PC-3 (cell line): ENCODE data around the gene NTN4. TPM values are rescaled to one million over a fixed set of nuclear protein-coding genes. Genes with fewer than 3 reads are reported as not detected.

Source experiments
- ATAC-seq: fragments of 200-7000 bp; cut with Tn5 transposase; 2 replicates; pipeline ENCODE4 v1.9.1; 2020; ENCODE audit warnings: mild to moderate bottlenecking, moderate library complexity
- BruUV-seq: library from RNA; stranded (reverse); fragments of 400-500 nt; replicated peaks from 2 replicates; lab custom pipeline; 2021; lab: Mats Ljungman, UMichigan
- CTCF ChIA-PET: fragments of 300-600 bp; sonication (Branson Sonifier 250); formaldehyde crosslinking; loops from one replicate; lab custom pipeline; 2022; ENCODE audit warnings: antibody characterized with exemption; lab: Charles Lee
- POLR2A ChIA-PET: fragments of 300-600 bp; sonication (Branson Sonifier 250); formaldehyde crosslinking; loops from one replicate; lab custom pipeline; 2022; ENCODE audit warnings: antibody characterized with exemption; ENCODE audit not compliant: unreplicated experiment; lab: Charles Lee
- DNase-seq: peaks from one replicate; pipeline ENCODE4 v3.0.0-alpha.2; 2015
- H2AFZ ChIP-seq: fragments of 300-600 bp; sonication (generic); 2 replicates; pipeline ENCODE4 v1.6.0; 2016; ENCODE audit warnings: antibody characterized with exemption, low read length
- H3F3A ChIP-seq: fragments of 300-600 bp; sonication (generic); one replicate; pipeline ENCODE4 v1.6.0; 2017; ENCODE audit warnings: antibody characterized with exemption, low read length, control low read depth, mild to moderate bottlenecking; ENCODE audit not compliant: unreplicated experiment
- H3K27ac ChIP-seq: fragments of 300-600 bp; sonication (generic); 2 replicates; pipeline ENCODE4 v1.5.1; 2016; ENCODE audit warnings: mild to moderate bottlenecking, low read length
- H3K27me3 ChIP-seq: fragments of 300-600 bp; sonication (generic); 2 replicates; pipeline ENCODE4 v1.6.1; 2016; ENCODE audit warnings: low read length, mixed read lengths
- H3K36me3 ChIP-seq: fragments of 300-600 bp; sonication (generic); 2 replicates; pipeline ENCODE4 v1.6.1; 2016; ENCODE audit warnings: low read depth, mixed run types, low read length, mixed read lengths
- H3K4me1 ChIP-seq: fragments of 300-600 bp; sonication (generic); 2 replicates; pipeline ENCODE4 v1.5.1; 2016; ENCODE audit warnings: low read length; ENCODE audit not compliant: insufficient read depth
- H3K4me2 ChIP-seq: fragments of 300-600 bp; sonication (generic); 2 replicates; pipeline ENCODE4 v1.6.0; 2016; ENCODE audit warnings: low read length
- H3K4me3 ChIP-seq: fragments of 300-600 bp; sonication (generic); 2 replicates; pipeline ENCODE4 v1.5.1; 2016; ENCODE audit warnings: mild to moderate bottlenecking, low read length, mixed read lengths
- H3K79me2 ChIP-seq: fragments of 300-600 bp; sonication (generic); 2 replicates; pipeline ENCODE4 v1.6.1; 2017; ENCODE audit warnings: low read length, mixed read lengths
- H3K9ac ChIP-seq: fragments of 300-600 bp; sonication (generic); 2 replicates; pipeline ENCODE4 v1.6.0; 2016; ENCODE audit warnings: mild to moderate bottlenecking, low read length
- H3K9me2 ChIP-seq: fragments of 300-600 bp; sonication (generic); replicated peaks from 2 replicates; pipeline ENCODE4 v1.6.1; 2016; ENCODE audit warnings: mixed run types, low read length, mixed read lengths
- H3K9me3 ChIP-seq: fragments of 300-600 bp; sonication (generic); 2 replicates; pipeline ENCODE4 v1.6.1; 2016; ENCODE audit warnings: low read length, mixed read lengths
- H4K20me1 ChIP-seq: fragments of 300-600 bp; sonication (generic); 2 replicates; pipeline ENCODE4 v1.6.1; 2016; ENCODE audit warnings: low read length, mixed read lengths
- CTCF ChIP-seq: fragments of 300-600 bp; sonication (generic); conservative IDR thresholded peaks from 2 replicates; pipeline ENCODE4 v1.5.1; 2017; ENCODE audit warnings: antibody characterized with exemption, low read depth, mild to moderate bottlenecking, low read length
- EZH2 ChIP-seq: fragments of 300-600 bp; sonication (generic); IDR thresholded peaks from one replicate; pipeline ENCODE4 v1.6.1; 2017; ENCODE audit warnings: antibody characterized with exemption, mild to moderate bottlenecking, low read length; ENCODE audit not compliant: unreplicated experiment
- EZH2phosphoT487 ChIP-seq: fragments of 300-600 bp; sonication (generic); IDR thresholded peaks from 2 replicates; pipeline ENCODE4 v1.6.1; 2018; ENCODE audit warnings: mild to moderate bottlenecking, antibody characterized with exemption, low read length, borderline replicate concordance
- intact Hi-C: fragments of 100-400 bp; cut with micrococcal nuclease; formaldehyde crosslinking; loops from 2 replicates; pipeline ENCODE4 v1.9.0; 2023
- total RNA-seq: library from RNA; depleted of rRNA; stranded (reverse); fragments of >200 nt; gene quantifications from 2 replicates; pipeline ENCODE4 v1.2.3, GENCODE V29; 2014

NTN4 gene
- total RNA-seq, 1 experiment from 2014 or later: 39.6 TPM

DNA sequence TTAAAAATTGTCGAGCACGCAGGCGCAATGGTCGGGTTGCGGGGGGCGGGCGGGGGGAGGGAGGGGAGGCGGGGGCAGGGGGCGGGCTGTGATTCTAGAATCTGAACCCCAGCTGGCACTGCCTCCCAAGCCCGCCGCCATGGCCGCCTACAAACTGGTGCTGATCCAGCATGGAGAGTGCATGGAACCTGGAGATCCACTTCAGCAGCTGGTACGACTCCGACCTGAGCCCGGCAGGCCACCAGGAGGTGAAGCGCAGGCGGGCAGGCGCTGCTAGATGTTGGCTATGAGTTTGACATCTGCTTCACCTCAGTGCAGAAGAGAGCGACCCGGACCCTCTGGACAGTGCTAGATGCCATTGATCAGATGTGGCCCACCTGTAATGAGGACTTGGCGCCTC, 118.4 kb downstream of the NTN4 start:
- no peak overlapping the region for H3K4me3 ChIP-seq
- TF ChIP-seq EZH2 (no peak), CTCF (no peak), EZH2phosphoT487 (no peak)
- DNase-seq (no peak), ATAC-seq (no peak)
- H3K4me2 ChIP-seq: no peak overlapping the region
- POLR2A ChIA-PET: no interaction called here
- H3K36me3 ChIP-seq: peaks cover 2% of the 10 kb centered on the region; the same call in 1 of the 2 replicates
- no peaks in the 10 kb centered on the region for H3K79me2 ChIP-seq
- no peak overlapping the region for H2AFZ ChIP-seq
- H3K9me2 ChIP-seq: no peaks in the 10 kb centered on the region
- CTCF ChIA-PET: no interaction called here
- H3K27ac ChIP-seq: no peak overlapping the region
- no TSS peak for BruUV-seq
- no peaks in the 10 kb centered on the region for H3K27me3 ChIP-seq
- peaks cover 3% of the 10 kb centered on the region; the same call in 1 of the 2 replicates for H3K4me1 ChIP-seq
- H3K9ac ChIP-seq: no peak overlapping the region
- H3F3A ChIP-seq: no peaks in the 10 kb centered on the region
- H3K9me3 ChIP-seq: no peaks in the 10 kb centered on the region
- H4K20me1 ChIP-seq: no peaks in the 10 kb centered on the region
- intact Hi-C loops: no loop called here

DNA sequence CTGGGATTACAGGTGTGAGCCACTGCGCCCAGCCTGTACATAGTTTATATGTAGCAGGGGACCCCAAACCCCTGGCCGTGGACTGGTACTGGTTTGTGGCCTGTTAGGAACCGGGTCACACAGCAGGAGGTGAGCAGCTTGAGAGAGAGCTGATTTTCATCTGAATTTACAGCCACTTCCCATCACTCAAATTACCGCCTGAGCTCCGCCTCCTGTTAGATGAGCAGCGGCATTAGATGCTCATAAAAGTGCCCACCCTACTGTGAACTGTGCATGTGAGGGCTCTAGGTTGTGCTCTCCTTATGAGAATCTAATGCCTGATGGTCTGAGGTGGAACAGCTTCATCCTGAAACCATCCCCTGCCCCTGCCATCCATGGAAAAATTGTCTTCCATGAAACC, 119.3 kb downstream of the NTN4 start:
- ChIA-PET POLR2A (no interaction called here), CTCF (no interaction called here)
- DNase-seq: no peak
- H3K9me3 ChIP-seq: no peaks in the 10 kb centered on the region
- H4K20me1 ChIP-seq: no peaks in the 10 kb centered on the region
- H3K27ac ChIP-seq: no peak overlapping the region
- H3K9me2 ChIP-seq: no peaks in the 10 kb centered on the region
- no peak overlapping the region for H3K4me2 ChIP-seq
- no peaks in the 10 kb centered on the region for H3K27me3 ChIP-seq
- no TSS peak for BruUV-seq
- H2AFZ ChIP-seq: no peak overlapping the region
- no peaks in the 10 kb centered on the region for H3F3A ChIP-seq
- H3K4me3 ChIP-seq: no peak overlapping the region
- intact Hi-C loops: no loop called here
- TF ChIP-seq EZH2: no peak
- TF ChIP-seq EZH2phosphoT487: no peak
- TF ChIP-seq CTCF: no peak
- ATAC-seq: no peak
- no peaks in the 10 kb centered on the region for H3K79me2 ChIP-seq
- no peak overlapping the region for H3K9ac ChIP-seq
- peaks cover 2% of the 10 kb centered on the region; the same call in 1 of the 2 replicates for H3K36me3 ChIP-seq
- H3K4me1 ChIP-seq: peaks cover 3% of the 10 kb centered on the region; the same call in 1 of the 2 replicates

DNA sequence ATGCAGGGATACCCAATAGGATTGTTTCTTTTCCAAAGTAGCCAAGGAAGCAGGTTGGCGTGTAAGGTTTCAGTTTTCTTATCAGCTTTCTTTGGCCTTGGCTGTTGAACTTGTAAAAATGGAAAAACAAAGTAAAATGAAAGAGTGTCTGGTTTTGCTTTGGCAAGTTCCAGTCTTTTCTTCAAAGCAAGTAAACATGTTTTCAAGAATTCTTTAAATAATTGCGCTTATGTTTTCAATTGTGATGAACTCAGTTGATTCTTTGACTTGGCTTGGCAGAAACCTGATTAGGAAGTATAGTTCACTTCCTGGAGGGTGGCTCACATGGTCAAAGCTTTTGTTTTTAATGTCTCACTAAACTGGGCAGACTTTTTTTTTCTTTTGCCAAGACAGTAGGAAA, 127.0 kb downstream of the NTN4 start:
- no peaks in the 10 kb centered on the region for H3F3A ChIP-seq
- CTCF ChIA-PET: no interaction called here

More for the DNA sequence above, 127.0 kb downstream of the NTN4 start:
- POLR2A ChIA-PET: no interaction called here
- H3K36me3 ChIP-seq: 0 out of 2 replicates have a peak, but pooled peaks cover 9% of the 10 kb centered on the region
- no peak overlapping the region for H3K27ac ChIP-seq
- H3K4me1 ChIP-seq: no peaks in the 10 kb centered on the region
- H2AFZ ChIP-seq: no peak overlapping the region
- H4K20me1 ChIP-seq: no peaks in the 10 kb centered on the region
- TF ChIP-seq EZH2 (no peak), CTCF (no peak), EZH2phosphoT487 (no peak)
- BruUV-seq: no TSS peak
- H3K9ac ChIP-seq: no peak overlapping the region
- no peaks in the 10 kb centered on the region for H3K79me2 ChIP-seq
- H3K9me2 ChIP-seq: no peaks in the 10 kb centered on the region
- intact Hi-C loops: no loop called here
- no peak overlapping the region for H3K4me3 ChIP-seq
- DNase-seq: no peak
- H3K4me2 ChIP-seq: no peak overlapping the region
- ATAC-seq: no peak
- no peaks in the 10 kb centered on the region for H3K27me3 ChIP-seq
- no peaks in the 10 kb centered on the region for H3K9me3 ChIP-seq
